GM12878 (cell line): Measurements from ENCODE around the gene NAV2. TPM values are rescaled to one million over a fixed set of nuclear protein-coding genes. Genes with fewer than 3 reads are reported as not detected.

Source experiments
- ATAC-seq: fragments of 200-7000 bp; cut with Tn5 transposase; 3 replicates; pipeline ENCODE4 v1.9.1; 2020; ENCODE audit warnings: mild to moderate bottlenecking, moderate library complexity
- BruUV-seq: library from RNA; stranded (reverse); fragments of 400-500 nt; replicated peaks from 2 replicates; lab custom pipeline; 2021; lab: Mats Ljungman, UMichigan
- CTCF ChIA-PET: fragments of 300-600 bp; sonication (Branson Sonifier 250); formaldehyde crosslinking; extraction: SDS; loops from one replicate; lab custom pipeline; 2021; ENCODE audit warnings: inconsistent platforms; lab: Yijun Ruan, JAX
- POLR2A ChIA-PET: fragments of 350-600 bp; formaldehyde crosslinking; extraction: SDS; loops from one replicate; lab custom pipeline; 2021; ENCODE audit warnings: inconsistent platforms; lab: Charles Lee
- RAD21 ChIA-PET: fragments of 300-600 bp; sonication (Branson Sonifier 250); formaldehyde crosslinking; loops from one replicate; lab custom pipeline; 2023; ENCODE audit warnings: antibody characterized with exemption; ENCODE audit not compliant: unreplicated experiment; lab: Charles Lee
- SMC1A ChIA-PET: fragments of 300-600 bp; sonication (Branson Sonifier 250); formaldehyde crosslinking; loops from one replicate; lab custom pipeline; 2023; ENCODE audit not compliant: unreplicated experiment, uncharacterized antibody; lab: Charles Lee
- DNase-seq: peaks from one replicate; pipeline ENCODE4 v3.0.0-alpha.2; 2011; ENCODE audit warnings: low read depth, low spot score
- FAIRE-seq: peaks from 3 replicates; lab custom pipeline; 2011; peaks lifted over from hg19 to GRCh38; lab: Jason Lieb, UNC
- H2AFZ ChIP-seq: 2 replicates; pipeline ENCODE4 v1.6.0; 2011; ENCODE audit warnings: low read depth, low read length, control low read depth; ENCODE audit not compliant: control insufficient read depth
- H3K27ac ChIP-seq: 2 replicates; pipeline ENCODE4 v1.5.1; 2011; ENCODE audit warnings: control low read depth; ENCODE audit not compliant: control insufficient read depth, insufficient read depth
- H3K27me3 ChIP-seq, 2 experiments: replicated peaks in 1 of 2; 2 replicates each; pipeline versions ENCODE4 v1.6.0 to v1.6.1; 2011; ENCODE audit warnings: low read length in 1 of 2; ENCODE audit not compliant: control insufficient read depth in 2 of 2, insufficient read depth in 2 of 2
- H3K36me3 ChIP-seq, 2 experiments: 2 replicates each; pipeline ENCODE4 v1.5.1; 2011; ENCODE audit warnings: low read length in 1 of 2; ENCODE audit not compliant: control insufficient read depth in 2 of 2, insufficient read depth in 2 of 2
- H3K4me1 ChIP-seq: 2 replicates; pipeline ENCODE4 v1.6.1; 2011; ENCODE audit warnings: mild to moderate bottlenecking, low read length, moderate library complexity, mixed read lengths; ENCODE audit not compliant: control insufficient read depth, insufficient read depth
- H3K4me2 ChIP-seq: 2 replicates; pipeline ENCODE4 v1.6.0; 2011; ENCODE audit warnings: control low read depth; ENCODE audit not compliant: control insufficient read depth, insufficient read depth
- H3K4me3 ChIP-seq: fragments of 200-600 bp; sonication (generic); 2 replicates; pipeline ENCODE4 v1.5.1; 2016
- H3K79me2 ChIP-seq: 2 replicates; pipeline ENCODE4 v1.6.0; 2011; ENCODE audit warnings: low read length; ENCODE audit not compliant: control insufficient read depth, insufficient read depth
- H3K9ac ChIP-seq: 2 replicates; pipeline ENCODE4 v1.8.0; 2011; ENCODE audit warnings: low read length, control low read depth, mixed read lengths; ENCODE audit not compliant: control insufficient read depth, insufficient read depth
- H3K9me3 ChIP-seq: replicated peaks from 3 replicates; pipeline ENCODE4 v1.5.1; 2011; ENCODE audit warnings: mild to moderate bottlenecking, low read length; ENCODE audit not compliant: control insufficient read depth, insufficient read depth
- H4K20me1 ChIP-seq: 2 replicates; pipeline ENCODE4 v1.6.0; 2011; ENCODE audit not compliant: control insufficient read depth, insufficient read depth
- BHLHE40 ChIP-seq, 2 experiments: fragments of 450-650 bp in 1 of 2; IDR thresholded peaks; 2 replicates each; pipeline ENCODE4 v1.6.1; 2011 to 2017; ENCODE audit warnings: low read depth in 2 of 2, borderline replicate concordance in 1 of 2, improper control_type of control experiment in 1 of 2, low read length in 1 of 2, mild to moderate bottlenecking in 1 of 2
- CEBPB ChIP-seq, 2 experiments: fragments of 150-350 bp in 1 of 2; IDR thresholded peaks; 2 replicates each; pipeline ENCODE4 v1.6.1; 2012 to 2014; ENCODE audit warnings: low read depth in 2 of 2, low read length in 2 of 2, borderline replicate concordance in 1 of 2, inconsistent platforms in 1 of 2
- FOXK2 ChIP-seq: fragments of 450-650 bp; IDR thresholded peaks from 2 replicates; pipeline ENCODE4 v1.6.1; 2017; ENCODE audit warnings: mild to moderate bottlenecking, moderate library complexity
- FOXM1 ChIP-seq: IDR thresholded peaks from 2 replicates; pipeline ENCODE4 v1.6.1; 2012; ENCODE audit warnings: low read depth, mild to moderate bottlenecking, inconsistent platforms, low read length, moderate library complexity
- HSF1 ChIP-seq: fragments of 150-350 bp; IDR thresholded peaks from 2 replicates; pipeline ENCODE4 v1.6.1; 2014; ENCODE audit warnings: mild to moderate bottlenecking, low read depth, low read length
- NFYA ChIP-seq: IDR thresholded peaks from 2 replicates; pipeline ENCODE4 v1.6.1; 2011; ENCODE audit warnings: low read depth, mild to moderate bottlenecking, low read length, improper control_type of control experiment, borderline replicate concordance
- PML ChIP-seq: IDR thresholded peaks from 2 replicates; pipeline ENCODE4 v1.6.1; 2012; ENCODE audit warnings: low read length, inconsistent platforms
- ZSCAN29 ChIP-seq: fragments of 450-650 bp; IDR thresholded peaks from 2 replicates; pipeline ENCODE4 v1.6.1; 2017; ENCODE audit warnings: mild to moderate bottlenecking, moderate library complexity
- WGBS: methylation state at CpG from one replicate; pipeline ENCODE4 v1.1.6; 2016; ENCODE audit warnings: low lambda C conversion rate; ENCODE audit not compliant: insufficient replicate concordance, insufficient coverage; ENCODE audit errors: missing lambda C conversion rate; 5-methylcytosine and 5-hydroxymethylcytosine counted together
- in situ Hi-C: fragments of 300-500 bp; cut with MboI; formaldehyde crosslinking; loops from 9 replicates; pipeline ENCODE4 v1.14.3; 2018; ENCODE audit warnings: mixed read lengths
- intact Hi-C: fragments of 100-400 bp; cut with micrococcal nuclease; formaldehyde crosslinking; loops from one replicate; pipeline ENCODE4 v1.14.2; 2022; ENCODE audit not compliant: unreplicated experiment
- polyA plus RNA-seq, 11 experiments: library from polyadenylated mRNA; depleted of rRNA in 4 of 11; unstranded in 6 of 11; stranded (reverse) in 5 of 11; fragments of >200 nt; fragmentation: Nextera tagmentation in 4 of 11; fragmentation: Illumina TruSeq in 1 of 11; extraction: Ambion mirVana in 4 of 11; extraction: Trizol in 1 of 11; gene quantifications; 1 replicate in 1 of 11; 2 replicates in 10 of 11; pipeline versions ENCODE4 v1.2.1 to v1.2.3, GENCODE V29; 2011 to 2016; ENCODE audit warnings: inconsistent platforms in 2 of 11, missing spikeins in 2 of 11, low read depth in 1 of 11
- total RNA-seq, 4 experiments: library from RNA; depleted of rRNA in 3 of 4; stranded (reverse); fragments of >200 nt in 3 of 4; fragmentation: Illumina TruSeq in 1 of 4; extraction: Trizol in 1 of 4; gene quantifications; 2 replicates each; pipeline versions ENCODE4 v1.2.1 to v1.2.3, GENCODE V29; 2013 to 2021

Gene NAV2
- total and polyA plus RNA-seq, 10 of the 15 experiments (the other 5 are each of a cell fraction or from before 2014, with no cell fraction given): 0.35 to 6.1 (median 1.1) TPM

- in situ Hi-C loops (no loop called here), intact Hi-C loops (no loop called here)
- Histone ChIP-seq H3K9ac (no peak overlapping the region), H3K79me2 (no peaks in the 10 kb centered on the region), H3K4me1 (no peaks in the 10 kb centered on the region), H4K20me1 (no peaks in the 10 kb centered on the region), H3K9me3 (no peaks in the 10 kb centered on the region), H3K27me3 (0 out of 4 replicates have a peak, but pooled peaks cover 0 to 2% of the 10 kb centered on the region in 2 experiments), H2AFZ (no peak overlapping the region), H3K4me2 (no peak overlapping the region), H3K27ac (no peak overlapping the region), H3K36me3 (no peaks in the 10 kb centered on the region), H3K4me3 (no peak overlapping the region)
- ChIA-PET SMC1A (no interaction called here), RAD21 (no interaction called here), CTCF (interaction anchor here (1.0 to 1.5 kb wide), 3 partner anchors 13 to 63 kb away, joined by 3 to 4 read pairs (median 4); no protein-coding TSS in a partner anchor), POLR2A (no interaction called here)
- DNase-seq (no peak), ATAC-seq (no peak), FAIRE-seq (no peak)
- BruUV-seq: no TSS peak
- TF ChIP-seq BHLHE40 (IDR thresholded peaks at IDR 0.05; ENCODE audit: borderline replicate concordance in 1 of 2, low read depth in 2 of 2, low read length in 1 of 2) (no peak), NFYA (no peak), HSF1 (no peak), PML (no peak), ZSCAN29 (no peak), CEBPB (IDR thresholded peaks at IDR 0.05; ENCODE audit: borderline replicate concordance in 1 of 2, low read depth in 2 of 2, low read length in 2 of 2) (no peak), FOXK2 (no peak), FOXM1 (no peak)
- WGBS: 39% methylated on average over 2 of the region's 2 CpGs
Observed at GRCh38 chr11:20064961-20065405, 352.3 kb downstream of the NAV2 start.
